H1 (cell line): ENCODE data around the gene SARNP.

Experiments
- BCL11A ChIP-seq, 2 experiments: IDR thresholded peaks; one replicate each; pipeline ENCODE4 v1.6.1; 2011; ENCODE audit warnings: low read depth in 2 of 2, low read length in 2 of 2, mild to moderate bottlenecking in 2 of 2
- CTBP2 ChIP-seq: IDR thresholded peaks from 2 replicates; pipeline ENCODE4 v1.7.0; 2011; ENCODE audit warnings: borderline replicate concordance, mild to moderate bottlenecking, moderate library complexity, mixed read lengths, low read length; ENCODE audit not compliant: insufficient read depth, insufficient read length
- EP300 ChIP-seq, 2 experiments: IDR thresholded peaks; 1 replicate in 1 of 2; 2 replicates in 1 of 2; pipeline ENCODE4 v1.6.1; 2011 to 2012; ENCODE audit warnings: low read depth in 2 of 2, low read length in 2 of 2, mild to moderate bottlenecking in 2 of 2, borderline replicate concordance in 1 of 2, inconsistent platforms in 1 of 2, moderate library complexity in 1 of 2
- HDAC2 ChIP-seq, 2 experiments: fragments of 300-600 bp in 1 of 2; sonication (generic) in 1 of 2; IDR thresholded peaks; 2 replicates each; pipeline ENCODE4 v1.6.1; 2011 to 2012; ENCODE audit warnings: low read depth in 2 of 2, low read length in 2 of 2, mild to moderate bottlenecking in 2 of 2, moderate library complexity in 2 of 2, borderline replicate concordance in 1 of 2, inconsistent platforms in 1 of 2
- NANOG ChIP-seq: IDR thresholded peaks from 2 replicates; pipeline ENCODE4 v1.6.1; 2011; ENCODE audit warnings: low read length, low read depth, mild to moderate bottlenecking, inconsistent platforms; ENCODE audit not compliant: insufficient read depth, poor library complexity, severe bottlenecking
- PHF8 ChIP-seq: fragments of 200-600 bp; sonication (generic); conservative IDR thresholded peaks from 2 replicates; pipeline ENCODE4 v1.7.1; 2012; ENCODE audit warnings: low read depth, mild to moderate bottlenecking, inconsistent platforms, low read length, moderate library complexity
- POLR2A ChIP-seq, 2 experiments: IDR thresholded peaks; 1 replicate in 1 of 2; 2 replicates in 1 of 2; pipeline ENCODE4 v1.6.1; 2011; ENCODE audit warnings: low read depth in 2 of 2, low read length in 2 of 2, mild to moderate bottlenecking in 2 of 2; ENCODE audit errors: control extremely low read depth in 1 of 2
- POLR2AphosphoS5 ChIP-seq: IDR thresholded peaks from 2 replicates; pipeline ENCODE4 v1.6.1; 2011; ENCODE audit warnings: low read depth, low read length
- RAD21 ChIP-seq, 2 experiments: IDR thresholded peaks in 1 of 2; conservative IDR thresholded peaks in 1 of 2; 2 replicates each; pipeline ENCODE4 v1.6.1; 2011; ENCODE audit warnings: low read depth in 2 of 2, low read length in 2 of 2, improper control_type of control experiment in 1 of 2, inconsistent platforms in 1 of 2, mild to moderate bottlenecking in 1 of 2, moderate library complexity in 1 of 2
- TAF1 ChIP-seq: IDR thresholded peaks from 2 replicates; pipeline ENCODE4 v1.6.1; 2011; ENCODE audit warnings: mild to moderate bottlenecking, low read depth, low read length
- TF ChIP-seq, protein P1 (sequence below), 3 experiments: IDR thresholded peaks; 1 replicate in 2 of 3; 2 replicates in 1 of 3; pipeline versions ENCODE4 v1.5.1 to v1.6.1; 2011; ENCODE audit warnings: low read length in 3 of 3, mild to moderate bottlenecking in 3 of 3, inconsistent platforms in 2 of 3, low read depth in 1 of 3, moderate library complexity in 1 of 3; ENCODE audit not compliant: insufficient read depth in 1 of 3; ENCODE audit errors: control extremely low read depth in 1 of 3
- TF ChIP-seq, protein P2 (sequence below): IDR thresholded peaks from 2 replicates; pipeline ENCODE4 v1.6.1; 2012; ENCODE audit warnings: inconsistent platforms

DNA sequence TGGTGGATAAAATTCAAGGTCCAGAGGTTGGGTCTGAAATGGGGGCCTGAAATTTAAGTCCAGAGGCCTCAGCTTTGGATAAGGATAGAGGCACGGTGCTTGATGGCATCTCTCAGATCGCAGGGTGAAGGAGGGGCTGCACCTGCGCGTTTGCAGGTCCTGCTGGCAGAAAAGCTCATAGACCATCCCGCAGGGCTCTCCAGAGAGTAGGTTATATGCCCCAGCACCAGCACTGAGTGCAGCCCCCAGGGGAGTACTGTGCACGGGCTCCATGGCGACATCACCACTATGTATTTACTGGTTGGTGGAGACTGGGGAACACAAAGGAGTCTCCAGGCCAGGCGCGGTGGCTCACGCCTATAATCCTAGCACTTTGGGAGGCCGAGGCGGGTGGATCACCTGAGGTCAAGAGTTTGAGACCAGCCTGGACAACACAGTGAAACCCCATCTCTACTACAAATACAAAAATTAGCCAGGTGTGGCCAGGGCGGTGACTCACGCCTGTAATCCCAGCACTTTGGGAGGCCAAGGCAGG is 84.4 kb downstream of the SARNP start:
- TF ChIP-seq, protein P1, sequence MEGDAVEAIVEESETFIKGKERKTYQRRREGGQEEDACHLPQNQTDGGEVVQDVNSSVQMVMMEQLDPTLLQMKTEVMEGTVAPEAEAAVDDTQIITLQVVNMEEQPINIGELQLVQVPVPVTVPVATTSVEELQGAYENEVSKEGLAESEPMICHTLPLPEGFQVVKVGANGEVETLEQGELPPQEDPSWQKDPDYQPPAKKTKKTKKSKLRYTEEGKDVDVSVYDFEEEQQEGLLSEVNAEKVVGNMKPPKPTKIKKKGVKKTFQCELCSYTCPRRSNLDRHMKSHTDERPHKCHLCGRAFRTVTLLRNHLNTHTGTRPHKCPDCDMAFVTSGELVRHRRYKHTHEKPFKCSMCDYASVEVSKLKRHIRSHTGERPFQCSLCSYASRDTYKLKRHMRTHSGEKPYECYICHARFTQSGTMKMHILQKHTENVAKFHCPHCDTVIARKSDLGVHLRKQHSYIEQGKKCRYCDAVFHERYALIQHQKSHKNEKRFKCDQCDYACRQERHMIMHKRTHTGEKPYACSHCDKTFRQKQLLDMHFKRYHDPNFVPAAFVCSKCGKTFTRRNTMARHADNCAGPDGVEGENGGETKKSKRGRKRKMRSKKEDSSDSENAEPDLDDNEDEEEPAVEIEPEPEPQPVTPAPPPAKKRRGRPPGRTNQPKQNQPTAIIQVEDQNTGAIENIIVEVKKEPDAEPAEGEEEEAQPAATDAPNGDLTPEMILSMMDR (IDR thresholded peaks at IDR 0.05; ENCODE audit: control extremely low read depth in 1 of 3, insufficient read depth in 1 of 3, low read depth in 1 of 3, low read length in 3 of 3), result no peak
- no peak for TF ChIP-seq NANOG
- TF ChIP-seq TAF1, result no peak
- TF ChIP-seq RAD21 (IDR thresholded peaks at IDR 0.05 in 1 of 2, conservative IDR thresholded peaks at IDR 0.05 in 1 of 2; ENCODE audit: low read depth in 2 of 2, low read length in 2 of 2), result no peak
- no peak for TF ChIP-seq POLR2AphosphoS5
- TF ChIP-seq CTBP2, result no peak
- TF ChIP-seq, protein P2, sequence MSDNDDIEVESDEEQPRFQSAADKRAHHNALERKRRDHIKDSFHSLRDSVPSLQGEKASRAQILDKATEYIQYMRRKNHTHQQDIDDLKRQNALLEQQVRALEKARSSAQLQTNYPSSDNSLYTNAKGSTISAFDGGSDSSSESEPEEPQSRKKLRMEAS, result no peak
- no peak for TF ChIP-seq HDAC2 (IDR thresholded peaks at IDR 0.05; ENCODE audit: borderline replicate concordance in 1 of 2, low read depth in 2 of 2, low read length in 2 of 2)
- no peak for TF ChIP-seq EP300 (IDR thresholded peaks at IDR 0.05; ENCODE audit: borderline replicate concordance in 1 of 2, low read depth in 2 of 2, low read length in 2 of 2)
- no peak for TF ChIP-seq BCL11A (IDR thresholded peaks at IDR 0.05; ENCODE audit: low read depth in 2 of 2, low read length in 2 of 2)
- no peak for TF ChIP-seq POLR2A (IDR thresholded peaks at IDR 0.05; ENCODE audit: control extremely low read depth in 1 of 2, low read depth in 2 of 2, low read length in 2 of 2)
- TF ChIP-seq PHF8, result no peak
